Measurements from ENCODE around the gene ZNF699.

Gene ZNF699

GRCh38 chr19:9352505-9352904, 42.9 kb upstream of the ZNF699 start:
- Histone ChIP-seq H3K4me3 (replicated peaks; ENCODE audit: insufficient read depth, low read length) (no peak overlapping the region), H3K27ac (replicated peaks) (no peak overlapping the region), H3K27me3 (ENCODE audit: insufficient read depth, poor library complexity, severe bottlenecking) (no peaks in the 10 kb centered on the region)
- no peak for DNase-seq (ENCODE audit: low read depth in 1 of 2, low spot score in 1 of 2)
- TF ChIP-seq CTCF (IDR thresholded peaks at IDR 0.05; ENCODE audit: insufficient read depth, low read length) (no peak), SPI1 (IDR thresholded peaks at IDR 0.05; ENCODE audit: borderline replicate concordance, low read depth) (no peak), POLR2AphosphoS5 (IDR thresholded peaks at IDR 0.05; ENCODE audit: low read depth) (no peak), GABPA (IDR thresholded peaks at IDR 0.05; ENCODE audit: low read depth) (no peak)
- TF ChIP-seq, protein P1, sequence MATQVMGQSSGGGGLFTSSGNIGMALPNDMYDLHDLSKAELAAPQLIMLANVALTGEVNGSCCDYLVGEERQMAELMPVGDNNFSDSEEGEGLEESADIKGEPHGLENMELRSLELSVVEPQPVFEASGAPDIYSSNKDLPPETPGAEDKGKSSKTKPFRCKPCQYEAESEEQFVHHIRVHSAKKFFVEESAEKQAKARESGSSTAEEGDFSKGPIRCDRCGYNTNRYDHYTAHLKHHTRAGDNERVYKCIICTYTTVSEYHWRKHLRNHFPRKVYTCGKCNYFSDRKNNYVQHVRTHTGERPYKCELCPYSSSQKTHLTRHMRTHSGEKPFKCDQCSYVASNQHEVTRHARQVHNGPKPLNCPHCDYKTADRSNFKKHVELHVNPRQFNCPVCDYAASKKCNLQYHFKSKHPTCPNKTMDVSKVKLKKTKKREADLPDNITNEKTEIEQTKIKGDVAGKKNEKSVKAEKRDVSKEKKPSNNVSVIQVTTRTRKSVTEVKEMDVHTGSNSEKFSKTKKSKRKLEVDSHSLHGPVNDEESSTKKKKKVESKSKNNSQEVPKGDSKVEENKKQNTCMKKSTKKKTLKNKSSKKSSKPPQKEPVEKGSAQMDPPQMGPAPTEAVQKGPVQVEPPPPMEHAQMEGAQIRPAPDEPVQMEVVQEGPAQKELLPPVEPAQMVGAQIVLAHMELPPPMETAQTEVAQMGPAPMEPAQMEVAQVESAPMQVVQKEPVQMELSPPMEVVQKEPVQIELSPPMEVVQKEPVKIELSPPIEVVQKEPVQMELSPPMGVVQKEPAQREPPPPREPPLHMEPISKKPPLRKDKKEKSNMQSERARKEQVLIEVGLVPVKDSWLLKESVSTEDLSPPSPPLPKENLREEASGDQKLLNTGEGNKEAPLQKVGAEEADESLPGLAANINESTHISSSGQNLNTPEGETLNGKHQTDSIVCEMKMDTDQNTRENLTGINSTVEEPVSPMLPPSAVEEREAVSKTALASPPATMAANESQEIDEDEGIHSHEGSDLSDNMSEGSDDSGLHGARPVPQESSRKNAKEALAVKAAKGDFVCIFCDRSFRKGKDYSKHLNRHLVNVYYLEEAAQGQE (IDR thresholded peaks at IDR 0.05; ENCODE audit: insufficient replicate concordance, low read depth) = no peak

GRCh38 chr19:9348671-9349070, 39.0 kb upstream of the ZNF699 start:
- no peak overlapping the region for H3K27ac ChIP-seq (replicated peaks)
- DNase-seq (ENCODE audit: low read depth in 1 of 2, low spot score in 1 of 2) = no peak
- no peaks in the 10 kb centered on the region for H3K27me3 ChIP-seq (ENCODE audit: insufficient read depth, poor library complexity, severe bottlenecking)
- TF ChIP-seq, protein P1 (IDR thresholded peaks at IDR 0.05; ENCODE audit: insufficient replicate concordance, low read depth) = no peak
- TF ChIP-seq POLR2AphosphoS5 (IDR thresholded peaks at IDR 0.05; ENCODE audit: low read depth) = no peak
- TF ChIP-seq CTCF (IDR thresholded peaks at IDR 0.05; ENCODE audit: insufficient read depth, low read length) = no peak
- TF ChIP-seq GABPA (IDR thresholded peaks at IDR 0.05; ENCODE audit: low read depth) = no peak
- no peak overlapping the region for H3K4me3 ChIP-seq (replicated peaks; ENCODE audit: insufficient read depth, low read length)

DNA sequence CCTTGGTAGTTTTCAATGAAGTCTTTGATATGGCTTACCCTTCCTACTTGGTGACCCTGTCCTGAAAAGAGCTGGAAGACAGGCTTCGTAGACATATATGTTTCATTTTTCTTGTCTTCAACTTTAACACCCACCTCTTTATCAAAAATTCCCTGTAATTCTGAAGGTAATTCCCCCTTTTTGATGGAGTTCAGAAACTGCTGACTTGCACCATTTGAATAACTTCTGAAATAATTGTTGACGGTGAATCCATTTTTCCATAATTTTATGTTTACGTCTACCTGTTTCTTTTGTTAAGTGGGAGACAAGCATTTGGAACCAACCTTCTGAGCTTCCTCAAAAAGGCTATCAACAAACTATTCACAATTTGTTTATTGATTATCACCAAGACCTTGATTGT, 38.6 kb upstream of the ZNF699 start:
- Histone ChIP-seq H3K27ac (replicated peaks) (no peak overlapping the region), H3K27me3 (ENCODE audit: insufficient read depth, poor library complexity, severe bottlenecking) (no peaks in the 10 kb centered on the region), H3K4me3 (replicated peaks; ENCODE audit: insufficient read depth, low read length) (no peak overlapping the region)
- TF ChIP-seq POLR2AphosphoS5 (IDR thresholded peaks at IDR 0.05; ENCODE audit: low read depth) (no peak), SPI1 (IDR thresholded peaks at IDR 0.05; ENCODE audit: borderline replicate concordance, low read depth) (no peak), CTCF (IDR thresholded peaks at IDR 0.05; ENCODE audit: insufficient read depth, low read length) (no peak), GABPA (IDR thresholded peaks at IDR 0.05; ENCODE audit: low read depth) (no peak)
- TF ChIP-seq, protein P1 (IDR thresholded peaks at IDR 0.05; ENCODE audit: insufficient replicate concordance, low read depth) = no peak
- no peak for DNase-seq (ENCODE audit: low read depth in 1 of 2, low spot score in 1 of 2)

Measured in HL-60 (cell line).